Endometrial microvascular endothelial cells (primary cell): ENCODE measurements around the gene SNAPC3. TPM values are rescaled to one million over a fixed set of nuclear protein-coding genes. Genes with fewer than 3 reads are reported as not detected.

Experiments used
- in situ Hi-C: cut with HindIII; loops from 2 replicates; pipeline ENCODE4 v1.10.0; 2017; ENCODE audit warnings: low sequenced_read_pairs, low pct_unique_long_range_greater_than_20kb; ENCODE audit errors: inconsistent ontology term
- total RNA-seq: library from RNA; depleted of rRNA; stranded (reverse); fragments of >200 nt; gene quantifications from one replicate; pipeline ENCODE4 v1.2.3, GENCODE V29; 2015; ENCODE audit errors: inconsistent ontology term

SNAPC3 gene
- total RNA-seq, 1 donor from 2014 or later: 28.4 TPM

- in situ Hi-C loops: no loop called here
Observed at GRCh38 chr9:15480028-15480427, 57.4 kb downstream of the SNAPC3 start.

GRCh38 chr9:15482146-15482545 lies 59.5 kb downstream of the SNAPC3 start:
- in situ Hi-C loops: no loop called here

- in situ Hi-C loops: no loop called here
Observed at GRCh38 chr9:15484802-15485201, 62.1 kb downstream of the SNAPC3 start.

GRCh38 chr9:15485836-15486666 lies 63.4 kb downstream of the SNAPC3 start:
- in situ Hi-C loops: no loop called here

DNA sequence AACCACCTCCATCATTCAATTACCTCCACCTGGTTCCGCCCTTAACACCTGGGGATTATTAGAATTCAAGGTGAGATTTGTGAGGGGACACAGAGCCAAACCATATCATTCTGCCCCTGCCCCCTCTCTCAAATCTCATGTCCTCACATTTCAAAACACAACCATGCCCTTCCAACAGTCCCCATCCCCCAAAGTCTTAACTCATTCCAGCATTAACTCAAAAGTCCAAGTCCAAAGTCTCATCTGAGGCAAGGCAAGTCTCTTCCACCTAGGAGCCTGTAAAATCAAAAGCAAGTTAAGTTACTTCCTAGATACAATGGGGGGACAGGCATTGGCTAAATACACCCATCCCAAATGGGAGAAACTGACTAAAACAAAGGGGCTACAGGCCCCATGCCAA lies 69.3 kb downstream of the SNAPC3 start:
- in situ Hi-C loops: no loop called here

DNA sequence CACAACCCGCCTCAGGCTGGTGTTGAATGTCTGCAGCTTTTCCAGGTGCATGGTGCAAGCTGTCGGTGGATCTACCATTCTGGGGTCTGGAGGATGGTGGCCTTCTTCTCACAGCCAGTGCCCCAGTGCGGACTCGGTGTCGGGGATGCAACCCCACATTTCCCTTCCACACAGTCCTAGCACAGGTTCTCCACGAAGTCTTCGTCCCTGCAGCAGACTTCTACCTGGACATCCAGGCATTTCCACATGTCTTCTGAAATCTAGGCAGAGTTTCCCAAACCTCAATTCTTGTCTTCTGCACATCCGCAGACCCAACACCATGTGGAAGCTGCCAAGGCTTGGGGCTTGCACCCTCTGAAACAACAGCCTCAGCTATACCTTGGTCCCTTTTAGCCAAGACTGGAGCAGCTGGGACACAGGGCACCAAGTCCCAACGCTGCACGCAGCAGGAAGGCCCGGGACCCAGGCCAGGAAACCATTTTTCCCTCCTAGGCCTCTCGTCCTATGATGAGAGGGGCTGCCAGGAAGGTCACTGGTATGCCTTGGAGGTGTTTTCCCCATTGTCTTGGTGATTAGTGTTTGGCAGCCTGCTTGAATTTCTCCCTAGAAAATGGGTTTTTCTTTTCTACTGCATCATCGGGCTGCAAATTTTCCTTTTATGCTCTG lies 69.9 kb downstream of the SNAPC3 start:
- in situ Hi-C loops: no loop called here

DNA sequence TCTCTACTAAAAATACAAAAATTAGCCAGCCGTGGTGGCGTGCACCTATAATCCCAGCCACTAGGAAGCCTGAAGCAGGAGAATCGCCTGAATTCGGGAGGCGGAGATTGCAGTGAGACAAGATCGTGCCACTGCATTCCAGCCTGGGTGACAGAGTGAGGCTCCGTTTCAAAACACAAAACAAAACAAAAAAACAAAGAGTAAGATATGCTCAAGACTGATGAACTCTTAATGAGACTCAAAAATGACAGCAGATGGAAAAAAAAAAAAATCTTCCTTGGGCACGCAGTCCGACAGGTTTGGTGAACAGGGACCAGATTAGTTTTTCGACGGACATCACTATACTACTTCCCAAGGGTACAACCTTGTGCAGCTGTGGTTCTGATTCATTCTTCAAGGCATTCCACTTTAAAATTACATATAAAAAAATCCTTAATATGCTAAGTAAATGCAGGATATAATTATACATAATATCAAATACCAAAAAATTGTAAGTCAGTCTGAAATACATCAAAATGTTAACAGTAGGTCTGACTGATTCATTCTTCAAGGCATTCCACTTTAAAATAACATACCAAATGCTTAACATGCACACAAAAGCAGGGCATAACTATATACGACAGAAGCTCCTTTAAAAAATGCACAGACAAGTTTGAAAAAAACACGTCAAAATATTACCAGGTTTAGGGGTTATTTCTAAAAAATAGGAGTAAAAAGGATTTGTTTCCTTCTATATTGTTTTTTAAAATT lies 75.7 kb downstream of the SNAPC3 start:
- in situ Hi-C loops: no loop called here

- in situ Hi-C loops: no loop called here
Observed at GRCh38 chr9:15499139-15499538, 76.5 kb downstream of the SNAPC3 start.

DNA sequence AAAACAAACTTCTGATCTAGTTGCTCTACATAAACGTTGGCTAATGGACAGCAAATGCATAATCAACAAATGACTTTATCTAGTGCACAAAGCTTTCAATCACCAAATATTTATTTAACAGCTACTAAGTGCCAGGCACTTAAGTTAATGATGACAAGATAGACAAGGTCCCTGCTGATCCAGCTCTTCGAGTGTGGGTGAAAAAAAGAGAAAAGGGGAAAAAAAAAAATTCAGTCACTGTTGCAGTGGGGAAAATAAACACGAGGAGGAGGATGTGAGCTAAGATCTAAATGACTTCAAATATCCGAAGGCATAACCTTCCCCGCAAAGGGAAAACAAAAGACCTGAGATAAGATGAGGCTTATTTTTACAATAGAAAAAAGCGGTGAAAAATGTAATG lies 78.5 kb downstream of the SNAPC3 start:
- in situ Hi-C loops: no loop called here

DNA sequence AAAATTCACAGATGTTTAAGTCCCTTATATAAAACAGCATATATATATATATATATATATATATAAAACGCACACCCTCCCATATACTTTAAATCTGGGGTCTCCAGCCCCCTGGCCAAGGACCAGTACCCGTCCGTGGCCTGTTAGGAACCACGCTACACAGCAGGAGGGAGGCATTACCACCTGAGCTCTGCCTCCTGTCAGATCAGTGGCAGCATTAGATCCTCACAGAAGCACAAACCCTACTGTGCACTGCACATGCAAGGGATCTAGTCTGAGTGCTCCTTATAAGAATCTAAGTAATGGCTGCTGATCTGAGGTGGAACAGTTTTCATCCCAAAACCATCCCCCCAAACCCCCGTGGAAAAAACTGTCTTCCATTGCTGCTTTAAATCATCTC lies 79.1 kb downstream of the SNAPC3 start:
- in situ Hi-C loops: no loop called here

GRCh38 chr9:15505921-15506320 lies 83.2 kb downstream of the SNAPC3 start:
- in situ Hi-C loops: no loop called here

DNA sequence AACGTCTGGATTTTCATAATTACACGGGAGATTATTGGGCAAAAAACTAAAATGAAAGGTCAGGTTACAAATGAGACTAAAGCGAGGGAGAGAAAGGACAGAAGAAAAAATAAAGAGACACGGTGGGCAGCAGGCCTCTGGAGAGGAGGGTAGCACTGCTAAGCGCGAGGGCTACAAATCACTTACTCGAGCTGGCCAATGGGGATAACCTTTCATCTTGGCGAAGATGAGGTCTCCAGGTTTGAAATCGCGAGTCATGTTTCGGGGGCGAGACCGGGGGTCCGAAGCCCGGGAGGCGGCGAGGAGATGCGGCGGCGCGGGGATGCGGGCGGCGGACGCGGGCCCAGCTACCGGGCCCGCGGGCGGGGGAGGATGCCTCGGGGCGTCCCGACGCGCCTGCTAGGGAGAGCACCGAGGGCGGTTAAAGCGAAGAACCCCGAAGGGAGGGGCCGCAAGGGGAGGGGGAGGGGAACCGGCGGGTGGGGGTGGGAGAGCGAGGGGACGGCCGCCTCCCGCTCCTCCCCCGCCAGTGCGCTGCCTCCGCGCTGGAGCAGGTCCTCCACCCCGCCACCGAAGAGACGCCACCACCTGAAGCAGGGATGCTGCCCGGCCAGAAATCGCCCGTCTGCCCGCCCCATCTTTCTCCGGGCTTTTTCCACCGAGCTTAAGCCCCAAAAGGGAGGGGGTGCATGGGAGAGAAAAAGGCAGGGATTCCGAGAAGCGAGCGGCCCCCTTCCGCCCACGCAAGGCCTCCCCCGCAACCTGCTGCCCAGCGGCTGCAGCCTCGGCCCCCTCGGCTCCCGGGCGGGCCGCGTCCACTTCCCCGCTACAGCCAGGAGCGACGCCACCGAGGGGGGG lies 87.5 kb downstream of the SNAPC3 start:
- in situ Hi-C loops: no loop called here

DNA sequence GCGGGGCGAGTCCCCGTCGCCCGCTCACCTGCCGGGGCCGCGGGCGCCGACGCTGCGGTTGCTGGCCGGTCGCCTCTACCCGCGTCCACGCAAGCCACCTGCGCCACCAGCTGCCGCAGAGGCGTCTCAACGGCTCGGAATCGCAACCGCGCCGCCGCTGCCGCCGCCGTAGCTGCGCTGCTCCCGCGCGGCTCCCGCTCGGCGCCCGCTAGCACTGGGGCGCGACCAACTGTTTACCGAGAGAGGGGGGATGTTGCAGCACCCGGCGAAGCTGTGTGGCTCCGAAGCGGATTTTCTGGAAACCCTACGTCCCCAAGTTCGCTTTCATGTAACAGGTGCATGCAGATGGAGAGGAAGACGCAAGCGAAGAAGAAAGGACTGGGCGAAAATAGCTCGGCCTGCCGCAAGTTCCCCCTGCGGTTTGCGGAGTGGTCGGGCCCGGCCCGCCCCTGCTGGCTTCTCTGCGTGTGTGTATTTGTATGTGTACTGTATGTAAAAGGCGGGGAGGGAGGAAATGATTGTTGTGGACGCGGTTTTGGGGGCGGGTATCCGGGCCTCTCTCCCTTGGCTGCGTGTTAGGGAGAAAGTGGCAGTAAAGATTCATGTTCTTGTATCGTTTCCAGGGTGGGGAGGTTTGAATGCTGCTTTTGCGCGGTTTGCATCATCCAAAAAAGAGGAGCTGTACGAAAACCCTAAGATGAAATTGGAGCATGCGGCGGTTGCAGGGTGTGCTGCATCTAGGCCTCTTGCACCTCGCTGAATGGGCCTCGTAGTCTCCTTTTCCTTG lies 88.3 kb downstream of the SNAPC3 start, which contains the start of gene PSIP1:
Gene PSIP1 (minus strand): TSS at position 182 of the 787 bp plus-strand sequence. CDS start 782 bp downstream, outside the sequence.
- in situ Hi-C loops: no loop called here

Other genes starting within 250 kb of the SNAPC3 start
- 4.4 TPM for gene TTC39B, start 115.7 kb upstream of the SNAPC3 start, total RNA-seq
- 63.9 TPM for gene PSIP1, start 88.1 kb downstream of the SNAPC3 start, total RNA-seq
- gene CCDC171, start 130.2 kb downstream of the SNAPC3 start, total RNA-seq: 0.28 TPM